Prostate gland (tissue), 2 donors: ENCODE results near the gene CTCF. TPM values are rescaled to one million over a fixed set of nuclear protein-coding genes. Genes with fewer than 3 reads are reported as not detected.
A peak's percentile ranks its signal among the peaks of the same experiment; 100 is the strongest.

Source experiments
- DNase-seq: peaks from one replicate; pipeline ENCODE4 v3.0.0-alpha.2; 2019; ENCODE audit warnings: low spot score
- H3K27ac ChIP-seq, 2 donors: fragments of 200-600 bp; sonication (generic); 2 replicates each; pipeline ENCODE4 v1.5.1; 2017 to 2019
- H3K27me3 ChIP-seq: fragments of 200-600 bp; sonication (generic); replicated peaks from 2 replicates; pipeline ENCODE4 v1.5.1; 2019; ENCODE audit not compliant: insufficient read depth
- H3K36me3 ChIP-seq, 2 donors: fragments of 200-600 bp; sonication (generic); 1 replicate in 1 of 2; 2 replicates in 1 of 2; pipeline versions ENCODE4 v1.5.1 to v1.8.1; 2017 to 2019
- H3K4me1 ChIP-seq: fragments of 200-600 bp; sonication (generic); replicated peaks from 2 replicates; pipeline ENCODE4 v1.5.1; 2019
- H3K4me3 ChIP-seq, 2 donors: fragments of 200-600 bp; sonication (generic); 2 replicates each; pipeline ENCODE4 v1.5.1; 2017 to 2019
- H3K9me3 ChIP-seq: fragments of 200-600 bp; sonication (generic); 2 replicates; pipeline ENCODE4 v1.5.1; 2017
- CTCF ChIP-seq, 4 experiments: fragments of 200-600 bp in 2 of 4; fragments of 450-650 bp in 2 of 4; sonication (generic) in 2 of 4; IDR thresholded peaks; 1 replicate in 3 of 4; 2 replicates in 1 of 4; pipeline ENCODE4 v1.5.1; 2016 to 2019; ENCODE audit warnings: antibody characterized with exemption in 4 of 4, mild to moderate bottlenecking in 2 of 4, moderate library complexity in 2 of 4
- POLR2A ChIP-seq: fragments of 450-650 bp; IDR thresholded peaks from one replicate; pipeline ENCODE4 v1.6.1; 2016; ENCODE audit warnings: antibody characterized with exemption, mild to moderate bottlenecking
- POLR2AphosphoS5 ChIP-seq: sonication (generic); formaldehyde crosslinking; IDR thresholded peaks from one replicate; pipeline ENCODE4 v1.6.1; 2017; ENCODE audit warnings: antibody characterized with exemption
- WGBS: methylation state at CpG from one replicate; pipeline ENCODE4 v1.1.5; 2018; 5-methylcytosine and 5-hydroxymethylcytosine counted together
- intact Hi-C: fragments of 100-400 bp; cut with DNase I; formaldehyde crosslinking; loops from one replicate; pipeline ENCODE4 v1.14.2; 2022
- total RNA-seq, 2 donors: library from RNA; depleted of rRNA; stranded (reverse); fragments of >200 nt; gene quantifications; one replicate each; pipeline ENCODE4 v1.1.0, GENCODE V29; 2016

CTCF gene
- total RNA-seq, 2 donors from 2014 or later, result 39.9 to 48.9 TPM

DNA sequence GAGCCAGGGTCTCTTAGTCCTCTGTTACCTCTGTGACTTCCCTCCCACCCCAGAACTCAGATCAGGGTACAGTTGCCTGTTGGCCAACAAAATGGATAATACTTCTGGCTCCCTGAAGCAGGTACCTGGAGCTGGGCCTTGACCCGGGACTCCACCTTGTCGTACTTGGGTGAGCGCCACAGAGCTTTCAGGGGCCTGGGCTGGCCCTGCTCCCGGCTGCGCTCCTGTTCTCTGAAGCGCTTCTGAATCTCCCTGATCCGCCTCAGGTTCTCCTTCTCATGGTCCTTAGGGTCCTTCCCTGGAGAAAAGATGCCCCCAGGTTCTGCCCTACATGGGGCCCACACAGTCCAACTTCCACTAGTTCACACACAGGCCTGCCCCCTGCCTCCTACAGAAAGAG lies 102.5 kb downstream of the CTCF start:
- TF ChIP-seq CTCF (IDR thresholded peaks at IDR 0.05), result no peak
- TF ChIP-seq POLR2AphosphoS5, result no peak
- TF ChIP-seq POLR2A, result no peak
- WGBS, result 93% methylated on average over 7 of the region's 7 CpGs
- Histone ChIP-seq H3K9me3 (no peaks in the 10 kb centered on the region), H3K4me3 (no peak overlapping the region), H3K36me3 (no peaks in the 10 kb centered on the region), H3K4me1 (peaks cover 11% of the 10 kb centered on the region), H3K27me3 (no peaks in the 10 kb centered on the region), H3K27ac (no peak overlapping the region)
- intact Hi-C loops, result loop anchor here (5.0 to 10.0 kb wide), 2 partner anchors 140 to 177 kb away; partner anchors contain the start of genes RIPOR1 and THAP11
- no peak for DNase-seq

DNA sequence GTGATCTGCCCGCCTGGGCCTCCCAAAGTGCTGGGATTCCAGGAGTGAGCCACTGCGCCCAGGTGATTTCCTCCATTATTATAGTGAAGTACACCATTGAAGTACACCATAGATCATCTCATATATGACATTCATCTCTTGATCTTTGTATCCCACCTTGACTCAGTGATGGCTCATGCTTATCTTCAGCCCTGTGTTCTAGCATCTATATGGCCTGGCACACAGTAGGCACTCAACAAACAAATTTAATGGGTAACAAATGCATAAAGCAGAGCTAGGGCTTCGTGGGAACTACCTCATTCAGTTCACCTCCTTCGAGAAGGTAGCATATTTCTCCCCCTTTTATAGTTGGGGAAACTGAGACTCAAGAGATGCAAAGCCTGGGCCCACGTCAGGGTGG lies 103.3 kb downstream of the CTCF start:
- Histone ChIP-seq H3K36me3 (no peaks in the 10 kb centered on the region), H3K9me3 (no peaks in the 10 kb centered on the region), H3K27me3 (no peaks in the 10 kb centered on the region), H3K4me3 (peak overlapping the region; percentile 67 to 85), H3K4me1 (peaks cover 11% of the 10 kb centered on the region), H3K27ac (no peak overlapping the region)
- DNase-seq, result no peak
- WGBS, result 72% methylated on average over 5 of the region's 5 CpGs
- intact Hi-C loops, result loop anchor here (10.0 kb wide), 1 partner anchor 141 kb away; the partner anchor contains the start of gene RIPOR1
- TF ChIP-seq POLR2A, result no peak
- TF ChIP-seq CTCF (IDR thresholded peaks at IDR 0.05), result no peak

DNA sequence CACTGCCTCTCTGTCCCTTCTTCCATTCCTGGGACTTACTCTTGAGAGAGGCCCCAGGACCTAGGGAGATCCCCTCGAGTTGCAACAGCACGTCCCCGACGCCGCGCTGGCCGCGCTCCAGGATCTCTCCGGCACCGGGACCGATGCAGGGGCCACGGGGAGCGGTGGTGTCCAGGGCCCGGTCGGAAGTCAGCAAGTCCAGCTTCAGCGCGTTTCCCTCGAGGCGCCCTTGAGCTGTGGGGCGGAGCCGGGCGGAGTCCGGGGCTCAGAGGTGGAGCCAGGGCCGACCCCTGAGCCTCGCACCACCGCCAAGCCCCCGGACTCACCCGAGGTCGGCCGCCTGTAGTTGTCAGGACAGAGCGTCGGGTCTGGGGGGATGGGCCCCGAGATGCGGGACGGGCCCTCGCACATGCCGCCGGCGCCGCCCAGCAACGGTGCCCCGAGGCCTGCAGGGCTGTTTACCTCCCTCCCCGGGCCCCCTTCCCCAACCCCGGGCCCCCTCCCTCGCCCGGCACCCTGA lies 103.8 kb downstream of the CTCF start:
- peak overlapping the region; percentile 67 to 85 for H3K4me3 ChIP-seq
- no peaks in the 10 kb centered on the region for H3K36me3 ChIP-seq
- H3K27me3 ChIP-seq, result no peaks in the 10 kb centered on the region
- intact Hi-C loops, result loop anchor here (10.0 kb wide), 1 partner anchor 141 kb away; the partner anchor contains the start of gene RIPOR1
- H3K9me3 ChIP-seq, result no peaks in the 10 kb centered on the region
- no peak for DNase-seq
- no peak for TF ChIP-seq POLR2A
- TF ChIP-seq POLR2AphosphoS5, result no peak
- no peak for TF ChIP-seq CTCF (IDR thresholded peaks at IDR 0.05)
- H3K27ac ChIP-seq, result peak overlapping the region; percentile 79 to 81
- under 1% methylated on average over 45 of the region's 46 CpGs for WGBS
- H3K4me1 ChIP-seq, result peaks cover 11% of the 10 kb centered on the region

GRCh38 chr16:67666559-67667452 lies 104.5 kb downstream of the CTCF start, which contains the start of the genes C16orf86 and ENKD1:
Gene C16orf86 (plus strand): TSS chr16:67666814. CDS start chr16:67666971, 157 bp downstream.
Gene ENKD1 (minus strand): TSS chr16:67666750. CDS start chr16:67666442, 308 bp downstream.
- Histone ChIP-seq H3K9me3 (no peaks in the 10 kb centered on the region), H3K36me3 (no peaks in the 10 kb centered on the region), H3K27me3 (no peaks in the 10 kb centered on the region), H3K4me3 (peak within 1 kb of the TSS; percentile 67 to 85), H3K4me1 (peaks cover 7% of the 10 kb centered on the region), H3K27ac (peak within 1 kb of the TSS; percentile 79 to 81)
- TF ChIP-seq POLR2AphosphoS5 (peak; percentile 68), POLR2A (peak; percentile 33), CTCF (IDR thresholded peaks at IDR 0.05) (peak in 1 of 4 experiments; percentile 25)
- 10% methylated on average over 58 of the region's 78 CpGs for WGBS
- DNase-seq, result peak; percentile 75
- intact Hi-C loops, result loop anchor here (1.0 to 10.0 kb wide), 2 partner anchors 104 to 142 kb away; partner anchors contain the start of gene RIPOR1
